Esophagus squamous epithelium (tissue), 5 donors: ENCODE measurements around the gene PRKG1. TPM values are rescaled to one million over a fixed set of nuclear protein-coding genes. Genes with fewer than 3 reads are reported as not detected.
"Not testable (repeated sequence)": the region's sequence is repeated elsewhere in the genome, so short reads cannot be mapped to it uniquely, and the experiment has no call there.

Source experiments
- DNase-seq: peaks from one replicate; lab custom pipeline; 2025; lab: John Stamatoyannopoulos, UW
- H3K27ac ChIP-seq, 4 donors: fragments of 200-600 bp; sonication (generic); one replicate each; pipeline ENCODE4 v1.5.1; 2016 to 2019; ENCODE audit warnings: mild to moderate bottlenecking in 1 of 4
- H3K27me3 ChIP-seq, 4 donors: fragments of 200-600 bp; sonication (generic); 1 replicate in 3 of 4; 2 replicates in 1 of 4; pipeline versions ENCODE4 v1.5.1 to v1.6.0; 2017 to 2021; ENCODE audit warnings: antibody characterized with exemption in 1 of 4
- H3K36me3 ChIP-seq, 3 donors: fragments of 200-600 bp; sonication (generic); one replicate each; pipeline ENCODE4 v1.5.1; 2016 to 2019
- H3K4me1 ChIP-seq, 3 donors: fragments of 200-600 bp; sonication (generic); one replicate each; pipeline ENCODE4 v1.5.1; 2017 to 2019
- H3K4me3 ChIP-seq, 4 donors: fragments of 200-600 bp; sonication (generic); 1 replicate in 3 of 4; 2 replicates in 1 of 4; pipeline ENCODE4 v1.5.1; 2016 to 2019; ENCODE audit warnings: mild to moderate bottlenecking in 2 of 4, moderate library complexity in 1 of 4
- H3K9me3 ChIP-seq, 3 donors: fragments of 200-600 bp; sonication (generic); one replicate each; pipeline ENCODE4 v1.5.1; 2016 to 2019
- CTCF ChIP-seq, 6 experiments: fragments of 450-650 bp in 4 of 6; fragments of 200-600 bp in 2 of 6; sonication (generic) in 2 of 6; IDR thresholded peaks; one replicate each; pipeline ENCODE4 v1.5.1; 2016 to 2019; ENCODE audit warnings: antibody characterized with exemption in 6 of 6, mild to moderate bottlenecking in 4 of 6, moderate library complexity in 4 of 6
- POLR2A ChIP-seq, 4 donors: fragments of 450-650 bp; IDR thresholded peaks; one replicate each; pipeline ENCODE4 v1.6.1; 2017; ENCODE audit warnings: antibody characterized with exemption in 4 of 4, mild to moderate bottlenecking in 4 of 4, moderate library complexity in 3 of 4
- WGBS, 2 donors: methylation state at CpG; one replicate each; pipeline ENCODE4 v1.1.5; 2018; 5-methylcytosine and 5-hydroxymethylcytosine counted together
- intact Hi-C: fragments of 100-400 bp; cut with DNase I; formaldehyde crosslinking; loops from one replicate; pipeline ENCODE4 v1.15.0; 2022
- total RNA-seq, 4 donors: library from RNA; depleted of rRNA; stranded (reverse); fragments of >200 nt; gene quantifications; one replicate each; pipeline ENCODE4 v1.1.0, GENCODE V29; 2016
- donor health status: DM: yes; HTN: yes; CAD: no.

PRKG1 gene
- total RNA-seq, 4 donors from 2014 or later, result 2.0 to 10.9 (median 3.8) TPM

GRCh38 chr10:51162002-51162401 is 87.7 kb downstream of the PRKG1 start:
- WGBS, 2 donors, result 50 to 54% methylated on average over 1 of the region's 1 CpG
- Histone ChIP-seq H3K9me3 (no peaks in the 10 kb centered on the region), H3K4me1 (no peaks in the 10 kb centered on the region), H3K36me3 (no peaks in the 10 kb centered on the region), H3K27ac (no peak overlapping the region), H3K27me3 (no peaks in the 10 kb centered on the region), H3K4me3 (no peak overlapping the region)
- TF ChIP-seq CTCF (IDR thresholded peaks at IDR 0.05) (no peak), POLR2A (IDR thresholded peaks at IDR 0.05) (no peak)
- DNase-seq, result no peak
- intact Hi-C loops, result no loop called here

- H3K36me3 ChIP-seq, H3K4me3 ChIP-seq, H3K27me3 ChIP-seq, H3K27ac ChIP-seq, H3K4me1 ChIP-seq, H3K9me3 ChIP-seq, intact Hi-C loops, DNase-seq: not testable (repeated sequence)
- 95 to 96% methylated on average over 8 to 16 of the region's 30 CpGs for WGBS, 2 donors
These were observed 89.2 kb downstream of the PRKG1 start for GRCh38 chr10:51163380-51164049.

GRCh38 chr10:51168086-51168815 is 94.0 kb downstream of the PRKG1 start:
- intact Hi-C loops, result no loop called here
- no peak for TF ChIP-seq POLR2A (IDR thresholded peaks at IDR 0.05)
- TF ChIP-seq CTCF (IDR thresholded peaks at IDR 0.05), result no peak
- Histone ChIP-seq H3K4me1 (no peaks in the 10 kb centered on the region), H3K9me3 (no peaks in the 10 kb centered on the region), H3K27ac (no peak overlapping the region), H3K4me3 (no peak overlapping the region), H3K36me3 (no peaks in the 10 kb centered on the region), H3K27me3 (no peaks in the 10 kb centered on the region)
- 47 to 58% methylated on average over 2 of the region's 2 CpGs for WGBS, 2 donors
- DNase-seq, result no peak

- Histone ChIP-seq H3K36me3 (no peaks in the 10 kb centered on the region), H3K4me3 (no peak overlapping the region), H3K4me1 (no peaks in the 10 kb centered on the region), H3K27me3 (no peaks in the 10 kb centered on the region), H3K27ac (no peak overlapping the region), H3K9me3 (no peaks in the 10 kb centered on the region)
- TF ChIP-seq POLR2A (IDR thresholded peaks at IDR 0.05), result no peak
- no peak for TF ChIP-seq CTCF (IDR thresholded peaks at IDR 0.05)
- 63 to 64% methylated on average over 1 of the region's 1 CpG for WGBS, 2 donors
- no peak for DNase-seq
- intact Hi-C loops, result no loop called here
These were observed 94.8 kb downstream of the PRKG1 start for GRCh38 chr10:51169111-51169510.

- no peak for TF ChIP-seq CTCF (IDR thresholded peaks at IDR 0.05)
- no peak for TF ChIP-seq POLR2A (IDR thresholded peaks at IDR 0.05)
- no peaks in the 10 kb centered on the region for H3K4me1 ChIP-seq
- H3K27me3 ChIP-seq, result no peaks in the 10 kb centered on the region
- H3K36me3 ChIP-seq, result no peaks in the 10 kb centered on the region
- intact Hi-C loops, result no loop called here
- H3K27ac ChIP-seq, result peak overlapping the region in 1 of 4 donors; percentile 10
- H3K9me3 ChIP-seq, result no peaks in the 10 kb centered on the region
- no peak overlapping the region for H3K4me3 ChIP-seq
- 67 to 87% methylated on average over 2 of the region's 2 CpGs for WGBS, 2 donors
- no peak for DNase-seq
These were observed 96.4 kb downstream of the PRKG1 start for GRCh38 chr10:51170518-51171245.
